Measurements from ENCODE around the gene POLD3.

The POLD3 gene

GRCh38 chr11:74673693-74674360 lies 81.4 kb downstream of the POLD3 start:
- no peak for DNase-seq (ENCODE audit: low spot score)

GRCh38 chr11:74675761-74676160 lies 83.4 kb downstream of the POLD3 start:
- DNase-seq (ENCODE audit: low spot score): no peak

GRCh38 chr11:74676596-74676995 lies 84.2 kb downstream of the POLD3 start:
- no peak for DNase-seq (ENCODE audit: low spot score)

GRCh38 chr11:74677131-74677530 lies 84.7 kb downstream of the POLD3 start:
- no peak for DNase-seq (ENCODE audit: low spot score)

GRCh38 chr11:74678041-74678440 lies 85.7 kb downstream of the POLD3 start:
- DNase-seq (ENCODE audit: low spot score): no peak

- DNase-seq (ENCODE audit: low spot score): no peak
Measured at GRCh38 chr11:74678591-74679512, 86.5 kb downstream of the POLD3 start.

GRCh38 chr11:74679513-74679865 lies 87.1 kb downstream of the POLD3 start:
- DNase-seq (ENCODE audit: low spot score): no peak

GRCh38 chr11:74680035-74680671 lies 87.8 kb downstream of the POLD3 start:
- no peak for DNase-seq (ENCODE audit: low spot score)

- no peak for DNase-seq (ENCODE audit: low spot score)
Measured at GRCh38 chr11:74680703-74681531, 88.5 kb downstream of the POLD3 start.

- no peak for DNase-seq (ENCODE audit: low spot score)
Measured at GRCh38 chr11:74681686-74682651, 89.6 kb downstream of the POLD3 start.

GRCh38 chr11:74682731-74683278 lies 90.4 kb downstream of the POLD3 start:
- no peak for DNase-seq (ENCODE audit: low spot score)

GRCh38 chr11:74683279-74683871 lies 91.0 kb downstream of the POLD3 start:
- DNase-seq (ENCODE audit: low spot score): peak; percentile 43

- DNase-seq (ENCODE audit: low spot score): no peak
Measured at GRCh38 chr11:74683941-74684481, 91.6 kb downstream of the POLD3 start.

- DNase-seq (ENCODE audit: low spot score): no peak
Measured at GRCh38 chr11:74684661-74685060, 92.3 kb downstream of the POLD3 start.

GRCh38 chr11:74685338-74685737 lies 93.0 kb downstream of the POLD3 start:
- no peak for DNase-seq (ENCODE audit: low spot score)

- no peak for DNase-seq (ENCODE audit: low spot score)
Measured at GRCh38 chr11:74685905-74686304, 93.5 kb downstream of the POLD3 start.

- DNase-seq (ENCODE audit: low spot score): peak; percentile 58
Measured at GRCh38 chr11:74686792-74687191, 94.4 kb downstream of the POLD3 start.

- peak; percentile 46 for DNase-seq (ENCODE audit: low spot score)
Measured at GRCh38 chr11:74687237-74688023, 95.0 kb downstream of the POLD3 start.

GRCh38 chr11:74689666-74690065 lies 97.3 kb downstream of the POLD3 start:
- DNase-seq (ENCODE audit: low spot score): peak; percentile 36
